HG03045 (cell line): Measurements from ENCODE around the gene IL1RL1.

Experiments used
- ATAC-seq: cut with Tn5 transposase; IDR thresholded peaks from one replicate; pipeline ENCODE4 v1.9.1; 2021; ENCODE audit warnings: mild to moderate bottlenecking, moderate library complexity; ENCODE audit not compliant: unreplicated experiment

The IL1RL1 gene

GRCh38 chr2:102366406-102367112 lies 55.2 kb downstream of the IL1RL1 start:
- peak; percentile 48 for ATAC-seq

DNA sequence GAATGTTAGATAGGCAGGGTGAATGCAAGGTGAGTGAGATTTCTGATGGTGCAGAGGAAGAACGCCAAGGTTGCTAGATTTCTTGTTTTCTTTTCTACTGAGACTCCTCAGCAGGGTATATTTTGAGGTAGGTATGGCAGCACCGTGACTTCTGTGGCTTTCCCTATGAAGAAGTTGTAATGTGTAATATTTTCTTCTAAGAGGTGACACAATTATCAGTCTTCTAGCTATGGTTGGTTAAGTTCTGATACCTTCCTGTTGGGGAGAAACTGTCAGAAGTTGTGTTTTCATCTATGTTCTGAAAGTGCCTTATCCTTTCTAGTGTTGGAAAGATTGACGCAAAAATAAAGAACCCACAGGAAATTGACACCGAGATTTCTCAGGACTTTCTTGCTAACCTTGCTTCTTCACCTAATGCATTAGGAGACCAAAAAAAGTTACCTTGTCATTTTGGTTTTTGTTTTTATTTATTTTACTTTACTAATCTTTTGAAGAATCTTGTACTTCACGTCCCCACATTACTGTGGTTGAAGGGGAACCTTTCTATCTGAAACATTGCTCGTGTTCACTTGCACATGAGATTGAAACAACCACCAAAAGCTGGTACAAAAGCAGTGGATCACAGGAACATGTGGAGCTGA lies 56.1 kb downstream of the IL1RL1 start:
- ATAC-seq, result peak; percentile 45

DNA sequence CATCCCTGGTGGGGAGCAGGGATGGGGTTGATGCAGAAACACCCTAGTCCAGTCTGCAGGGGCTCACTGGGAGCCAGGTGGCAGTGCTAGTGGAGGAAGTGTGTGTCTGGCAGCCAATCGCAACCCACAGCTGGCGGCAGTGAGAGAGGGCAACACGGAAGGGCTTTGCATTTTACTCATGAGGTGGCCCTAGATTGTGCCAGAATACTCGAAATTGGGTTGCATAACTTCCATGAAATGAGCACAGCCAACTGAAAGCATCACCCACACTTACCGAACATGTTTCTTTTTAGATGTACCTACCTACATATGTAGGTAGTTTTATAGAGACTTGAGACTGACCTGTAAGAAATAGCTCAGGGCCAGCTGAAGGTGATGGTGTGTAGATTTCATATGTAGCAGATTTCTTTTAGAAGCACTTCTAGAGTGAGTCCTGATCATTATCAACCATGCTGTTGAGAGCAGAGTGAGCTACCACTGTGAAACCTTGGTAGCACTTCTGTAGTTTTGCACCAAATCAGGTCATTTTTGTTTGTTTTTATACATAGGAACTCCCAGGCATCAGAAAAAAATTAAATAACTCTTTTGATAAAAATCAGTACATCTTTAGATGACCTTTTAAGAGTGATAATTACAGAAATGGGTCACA lies 57.2 kb downstream of the IL1RL1 start:
- no peak for ATAC-seq

- ATAC-seq, result no peak
These were observed 58.5 kb downstream of the IL1RL1 start for GRCh38 chr2:102369866-102370265.

DNA sequence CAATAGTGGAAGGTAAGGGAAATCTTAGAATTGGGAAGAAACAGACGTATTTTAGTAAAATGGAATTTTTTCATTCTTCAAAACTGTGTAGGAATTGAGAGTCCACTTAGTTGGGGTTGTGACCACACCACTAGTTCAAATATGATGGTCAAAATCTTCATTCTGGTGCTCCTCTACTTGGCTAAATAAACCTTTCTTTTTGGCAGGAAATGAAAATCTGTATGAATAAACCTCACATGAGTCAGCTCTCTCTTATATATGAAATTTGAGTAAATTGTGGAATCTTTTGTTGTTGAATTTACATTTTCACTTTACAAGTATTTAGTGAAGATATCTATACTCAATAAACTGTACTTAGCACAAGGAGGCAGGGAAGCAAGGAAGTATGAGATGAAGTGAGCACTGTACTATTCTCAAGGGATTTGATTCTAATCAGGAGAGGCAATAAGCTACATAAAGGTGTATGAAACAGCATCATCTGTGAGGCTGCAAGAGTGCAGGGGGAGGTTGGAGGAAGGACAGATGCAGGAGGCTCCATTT lies 64.8 kb downstream of the IL1RL1 start:
- ATAC-seq, result no peak

DNA sequence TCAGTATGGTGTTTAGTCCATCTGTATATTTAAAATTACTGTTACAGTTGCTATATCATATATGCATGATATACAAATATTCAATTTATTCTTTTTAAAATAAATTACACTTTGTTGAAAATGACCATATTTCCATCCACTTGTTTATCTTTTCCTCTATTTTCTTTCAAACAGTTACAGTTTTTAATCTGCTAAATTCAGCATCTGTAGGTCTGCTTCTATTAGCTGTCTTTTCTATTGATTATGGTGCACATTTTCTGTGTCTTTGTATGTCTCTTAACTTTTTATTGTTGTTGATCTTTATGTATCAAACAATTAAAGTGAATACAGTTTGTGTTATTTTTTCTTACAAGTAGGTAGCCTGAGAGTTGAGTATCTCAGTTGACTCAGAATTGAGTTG lies 72.4 kb downstream of the IL1RL1 start:
- no peak for ATAC-seq

DNA sequence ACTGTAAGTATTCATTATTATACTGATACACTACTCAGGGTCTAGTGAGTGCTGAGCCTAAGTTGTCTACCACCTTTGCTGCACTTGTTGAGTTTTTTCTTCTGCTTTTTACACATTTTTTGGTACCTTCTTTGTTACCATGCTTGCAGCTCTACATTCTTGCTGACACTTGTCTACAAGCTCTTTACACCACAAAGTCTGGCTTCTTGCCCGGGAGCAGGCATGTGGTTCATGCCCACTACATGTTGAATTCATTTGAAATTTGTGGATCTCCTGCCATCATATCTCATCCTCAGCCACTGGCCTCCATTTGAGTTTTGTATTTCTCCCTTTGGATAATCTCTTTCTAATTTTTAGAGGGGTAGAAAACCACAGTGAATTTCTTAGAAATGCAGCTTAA lies 74.2 kb downstream of the IL1RL1 start:
- no peak for ATAC-seq

- ATAC-seq, result no peak
These were observed 74.6 kb downstream of the IL1RL1 start for GRCh38 chr2:102386004-102386403.

- ATAC-seq, result no peak
These were observed 75.6 kb downstream of the IL1RL1 start for GRCh38 chr2:102386867-102387541.

DNA sequence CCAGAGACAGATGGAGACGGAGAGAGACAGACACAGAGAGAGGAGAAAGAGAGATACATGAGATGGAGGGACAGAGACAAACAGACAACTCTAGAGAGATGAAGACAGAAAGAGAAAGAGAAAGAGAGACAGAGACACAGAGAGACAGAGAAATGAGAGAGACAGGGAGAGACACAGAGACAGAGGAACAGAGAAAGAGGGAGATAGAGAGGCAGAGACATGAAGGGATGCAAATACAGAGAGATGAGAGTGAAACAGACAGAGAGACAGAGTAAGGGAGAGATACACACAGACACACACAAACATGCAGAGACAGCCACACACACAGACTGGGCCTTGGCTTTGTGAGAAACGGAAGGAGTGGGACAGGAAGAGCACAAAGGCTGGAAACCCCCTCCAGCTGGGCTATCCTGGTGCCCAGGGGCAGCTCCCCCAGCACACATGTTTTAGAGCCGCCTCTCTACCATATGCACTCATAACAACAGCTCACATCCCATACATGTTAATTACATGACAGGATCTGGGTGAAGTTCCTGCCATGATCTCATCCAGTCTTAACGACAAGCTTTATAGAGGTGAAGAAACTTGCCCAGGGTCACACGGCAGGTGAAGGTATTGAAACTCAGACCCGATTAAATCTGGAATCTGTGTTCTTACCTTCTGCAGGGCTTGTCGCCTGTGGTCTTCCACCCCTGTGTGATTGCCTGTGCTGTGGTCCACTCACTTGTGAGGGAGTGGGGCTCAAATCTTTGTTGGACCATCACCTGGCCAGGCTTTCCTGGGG lies 76.6 kb downstream of the IL1RL1 start:
- peak; percentile 48 for ATAC-seq

DNA sequence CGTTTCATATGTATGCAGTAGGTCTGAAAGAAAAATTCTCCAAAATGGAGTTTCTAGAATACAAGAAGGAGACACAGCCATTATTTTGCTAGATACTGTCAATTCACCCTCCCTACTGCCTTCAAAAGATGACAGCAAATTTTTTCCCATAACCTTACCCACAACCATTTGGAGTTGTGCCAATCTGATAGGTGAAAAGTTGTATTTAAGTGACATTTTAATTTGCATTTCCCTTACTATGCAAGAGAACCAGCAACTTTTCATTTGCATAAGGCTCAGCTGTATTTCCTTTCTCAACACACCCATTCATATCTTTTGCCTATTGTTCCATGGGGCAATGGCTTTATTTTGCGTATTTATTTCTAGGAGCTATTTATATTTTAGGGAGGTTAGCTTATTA lies 80.2 kb downstream of the IL1RL1 start:
- ATAC-seq, result no peak

GRCh38 chr2:102392096-102392495 lies 80.7 kb downstream of the IL1RL1 start:
- no peak for ATAC-seq

GRCh38 chr2:102392942-102393341 lies 81.6 kb downstream of the IL1RL1 start:
- no peak for ATAC-seq

DNA sequence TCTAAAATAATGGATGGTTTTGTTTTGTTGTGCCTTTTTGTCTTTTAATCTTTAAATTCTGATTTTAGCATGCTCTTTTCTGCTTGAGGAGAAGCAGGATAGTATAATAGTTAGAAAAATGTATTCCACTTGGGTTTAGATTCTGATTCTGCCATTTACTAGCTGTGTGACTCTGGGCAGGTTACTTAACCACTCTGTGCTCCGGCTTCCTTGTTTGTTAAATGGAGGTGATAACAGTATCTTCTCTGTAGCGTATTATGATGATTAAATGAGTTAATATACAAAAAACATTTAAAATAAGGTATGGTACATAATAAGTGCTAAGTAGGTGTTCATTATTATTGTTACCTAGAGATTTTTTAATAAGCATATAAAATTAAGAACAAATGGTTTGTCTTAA lies 84.6 kb downstream of the IL1RL1 start:
- ATAC-seq, result no peak

DNA sequence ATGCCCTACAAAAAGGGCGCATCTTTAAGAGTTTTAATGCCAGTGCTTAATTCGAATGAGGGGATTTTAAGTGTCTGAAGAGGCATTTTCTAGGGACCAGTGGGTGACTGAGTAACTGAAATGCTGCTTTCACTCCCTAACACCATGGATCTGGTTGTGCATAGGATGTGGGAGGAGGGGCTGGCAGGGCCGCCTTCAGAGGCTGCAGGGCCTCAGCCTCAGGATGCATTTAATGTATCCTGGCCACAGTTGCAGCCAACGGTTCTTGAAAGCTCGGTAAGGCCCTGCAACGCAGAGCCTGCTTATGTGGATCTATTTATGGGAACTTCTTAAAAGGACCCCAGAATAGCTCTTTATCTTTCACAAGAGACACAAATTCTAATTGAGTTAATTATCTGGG lies 85.8 kb downstream of the IL1RL1 start:
- no peak for ATAC-seq

DNA sequence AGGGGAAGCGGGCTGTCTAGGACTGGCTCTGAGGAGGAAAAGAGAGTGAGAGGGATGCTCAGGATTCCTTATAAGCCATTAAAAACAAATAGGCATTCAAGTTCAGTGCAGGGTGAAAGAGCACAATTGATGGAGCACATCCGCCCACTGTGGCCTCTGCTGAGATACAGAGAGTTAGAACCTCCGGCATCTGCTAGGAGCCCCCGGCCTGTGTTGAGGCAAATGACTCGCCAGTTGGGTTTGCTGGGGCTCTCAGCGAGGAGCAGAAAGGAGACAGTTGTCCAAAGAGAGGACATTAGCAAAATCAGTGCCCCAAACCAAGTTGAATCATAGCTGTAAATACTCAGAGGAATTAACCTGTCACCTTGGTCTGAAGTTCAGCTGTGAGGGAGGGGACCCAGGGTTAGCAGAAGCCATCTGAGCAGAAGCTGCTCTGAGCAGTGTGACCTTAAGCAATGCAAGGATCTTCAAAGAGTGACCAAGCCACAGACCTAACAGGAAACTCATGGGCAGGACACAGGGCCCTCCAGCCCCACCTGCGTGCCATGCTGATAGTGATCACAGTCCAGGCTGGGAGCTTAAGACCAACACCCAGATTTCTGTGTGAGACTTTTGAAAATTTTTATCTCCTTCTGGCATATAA lies 88.3 kb downstream of the IL1RL1 start:
- no peak for ATAC-seq

DNA sequence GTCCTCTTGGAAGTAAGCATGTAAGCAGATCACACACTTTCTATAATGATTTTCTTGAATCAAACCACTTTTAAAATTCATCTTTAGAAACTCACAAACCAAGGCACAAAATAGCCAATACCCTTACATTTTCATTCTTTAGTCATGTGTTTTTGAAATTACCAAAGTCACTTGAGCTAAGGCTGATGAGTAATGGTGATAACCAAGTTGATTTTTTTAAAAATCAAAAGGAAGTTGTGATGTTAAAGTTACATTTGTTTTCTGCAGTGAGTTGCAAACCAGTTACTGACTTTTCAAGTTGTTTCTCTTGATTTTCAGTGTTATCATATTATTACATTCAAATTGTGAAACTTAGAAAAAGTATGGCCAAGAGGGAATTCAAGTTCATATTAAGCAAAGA lies 90.1 kb downstream of the IL1RL1 start:
- ATAC-seq, result no peak
